ENCODE results near the gene FOXA3. TPM values are rescaled to one million over a fixed set of nuclear protein-coding genes. Genes with fewer than 3 reads are reported as not detected.
A peak's percentile ranks its signal among the peaks of the same experiment; 100 is the strongest.

FOXA3 gene
- total RNA-seq, 1 experiment from 2014 or later, result 15.3 TPM

DNA sequence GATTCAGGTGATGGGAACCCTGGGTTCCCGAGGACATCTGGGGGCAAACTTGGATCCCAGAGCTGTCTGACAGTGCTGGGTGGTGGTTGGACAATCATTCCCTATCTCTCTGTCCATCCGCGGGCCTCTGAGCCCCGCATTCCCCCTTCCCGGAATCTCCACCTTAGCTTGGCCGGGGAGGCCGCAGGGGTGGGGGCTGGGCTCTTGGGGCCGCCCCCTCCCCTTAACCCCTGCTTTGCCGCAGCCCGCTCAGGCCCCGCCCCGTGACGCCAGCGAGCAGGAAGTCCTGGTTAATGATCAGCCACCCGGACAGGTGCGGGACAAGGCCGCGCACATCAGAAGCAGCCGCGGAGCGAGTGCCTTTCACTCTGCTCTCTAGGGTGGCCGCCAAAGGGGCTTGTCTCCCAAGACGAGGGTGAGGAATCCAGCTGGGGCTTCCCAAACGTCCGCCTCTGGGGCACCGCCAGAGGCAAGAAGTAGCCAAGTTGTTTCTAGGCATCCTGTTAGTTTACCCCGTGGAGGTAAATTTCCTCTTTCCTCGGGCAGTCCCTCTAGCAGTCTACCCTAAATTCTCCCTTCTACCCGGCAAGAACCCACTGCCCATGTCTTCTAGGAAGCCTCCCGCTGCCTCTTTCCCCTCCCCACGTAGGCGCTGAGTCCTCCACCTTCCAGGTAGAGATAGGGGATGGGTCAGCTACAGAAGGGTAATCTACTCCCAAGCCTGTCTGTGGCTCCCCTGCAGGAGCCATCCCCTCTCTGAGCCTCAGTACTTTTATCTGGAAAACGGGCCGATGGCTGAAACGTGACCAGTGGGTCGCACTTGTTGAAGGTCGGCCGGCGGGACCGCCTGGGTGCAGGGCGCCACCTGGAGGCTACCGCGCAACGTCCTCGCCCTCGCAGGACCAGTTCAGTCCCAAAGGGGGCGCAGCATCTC lies 18.8 kb downstream of the FOXA3 start:
- TF ChIP-seq, protein P1, sequence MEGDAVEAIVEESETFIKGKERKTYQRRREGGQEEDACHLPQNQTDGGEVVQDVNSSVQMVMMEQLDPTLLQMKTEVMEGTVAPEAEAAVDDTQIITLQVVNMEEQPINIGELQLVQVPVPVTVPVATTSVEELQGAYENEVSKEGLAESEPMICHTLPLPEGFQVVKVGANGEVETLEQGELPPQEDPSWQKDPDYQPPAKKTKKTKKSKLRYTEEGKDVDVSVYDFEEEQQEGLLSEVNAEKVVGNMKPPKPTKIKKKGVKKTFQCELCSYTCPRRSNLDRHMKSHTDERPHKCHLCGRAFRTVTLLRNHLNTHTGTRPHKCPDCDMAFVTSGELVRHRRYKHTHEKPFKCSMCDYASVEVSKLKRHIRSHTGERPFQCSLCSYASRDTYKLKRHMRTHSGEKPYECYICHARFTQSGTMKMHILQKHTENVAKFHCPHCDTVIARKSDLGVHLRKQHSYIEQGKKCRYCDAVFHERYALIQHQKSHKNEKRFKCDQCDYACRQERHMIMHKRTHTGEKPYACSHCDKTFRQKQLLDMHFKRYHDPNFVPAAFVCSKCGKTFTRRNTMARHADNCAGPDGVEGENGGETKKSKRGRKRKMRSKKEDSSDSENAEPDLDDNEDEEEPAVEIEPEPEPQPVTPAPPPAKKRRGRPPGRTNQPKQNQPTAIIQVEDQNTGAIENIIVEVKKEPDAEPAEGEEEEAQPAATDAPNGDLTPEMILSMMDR (IDR thresholded peaks at IDR 0.05; ENCODE audit: insufficient read depth in 1 of 2, low read depth in 1 of 2, low read length in 1 of 2, severe bottlenecking in 1 of 2, unreplicated experiment in 1 of 2), result peak; percentile 99 to 100
- ChIA-PET POLR2A (interaction anchor here (0.6 to 2.4 kb wide), 8 partner anchors 13 to 421 kb away, joined by 3 to 84 read pairs (median 3); partner anchors contain the start of genes CCDC61, FOXA3, MYPOP and SYMPK), CTCF (interaction anchor here (0.6 to 4.3 kb wide), 14 partner anchors 9 to 1112 kb away, joined by 3 to 86 read pairs (median 3); partner anchors contain the start of genes CCDC61, FOXA3 and SYMPK)
- Mint-ChIP-seq H3K27me3 (ENCODE audit: insufficient read depth, unreplicated experiment) (no peaks in the 10 kb centered on the region), H3K9me3 (ENCODE audit: unreplicated experiment) (no peaks in the 10 kb centered on the region), H3K4me3 (ENCODE audit: unreplicated experiment) (peak overlapping the region; percentile 65), H3K36me3 (ENCODE audit: insufficient read depth, unreplicated experiment) (peaks cover 35% of the 10 kb centered on the region), H3K27ac (ENCODE audit: unreplicated experiment) (peak overlapping the region; percentile 60), H3K4me1 (ENCODE audit: low read depth, unreplicated experiment) (peaks cover 31% of the 10 kb centered on the region)
- DNase-seq, result peak; percentile 98 to 99
- H3K4me1 ChIP-seq, result peaks cover 30% of the 10 kb centered on the region
- TSS peak; percentile 72 for BruUV-seq (replicated peaks)
- H3K36me3 ChIP-seq (ENCODE audit: control insufficient read depth, insufficient read depth, low read length), result no peaks in the 10 kb centered on the region
- intact Hi-C loops (cut with micrococcal nuclease; ENCODE audit: unreplicated experiment), result loop anchor here (1.0 to 5.0 kb wide), 5 partner anchors 10 to 134 kb away; partner anchors contain the start of gene SYMPK
- peak overlapping the region; percentile 48 for H3K4me3 ChIP-seq (ENCODE audit: low read depth, low read length)
- no peaks in the 10 kb centered on the region for H3K27me3 ChIP-seq (replicated peaks; ENCODE audit: control insufficient read depth, insufficient read depth, low read length)
- no peaks in the 10 kb centered on the region for H3K9me3 ChIP-seq

- Histone ChIP-seq H3K27me3 (replicated peaks; ENCODE audit: control insufficient read depth, insufficient read depth, low read length) (no peaks in the 10 kb centered on the region), H3K4me1 (peaks cover 27% of the 10 kb centered on the region), H3K4me3 (ENCODE audit: low read depth, low read length) (no peak overlapping the region), H3K36me3 (ENCODE audit: control insufficient read depth, insufficient read depth, low read length) (no peaks in the 10 kb centered on the region), H3K9me3 (no peaks in the 10 kb centered on the region)
- peaks cover 25% of the 10 kb centered on the region for H3K4me1 Mint-ChIP-seq (ENCODE audit: low read depth, unreplicated experiment)
- TF ChIP-seq, protein P1 (IDR thresholded peaks at IDR 0.05; ENCODE audit: insufficient read depth in 1 of 2, low read depth in 1 of 2, low read length in 1 of 2, severe bottlenecking in 1 of 2, unreplicated experiment in 1 of 2), result no peak
- ChIA-PET POLR2A (no interaction called here), CTCF (no interaction called here)
- peak overlapping the region; percentile 60 for H3K27ac Mint-ChIP-seq (ENCODE audit: unreplicated experiment)
- no peaks in the 10 kb centered on the region for H3K9me3 Mint-ChIP-seq (ENCODE audit: unreplicated experiment)
- H3K4me3 Mint-ChIP-seq (ENCODE audit: unreplicated experiment), result peak overlapping the region; percentile 65
- BruUV-seq (replicated peaks), result no TSS peak
- intact Hi-C loops (cut with micrococcal nuclease; ENCODE audit: unreplicated experiment), result loop anchor here (1.0 to 5.0 kb wide), 3 partner anchors 66 to 134 kb away; no protein-coding TSS in a partner anchor
- H3K27me3 Mint-ChIP-seq (ENCODE audit: insufficient read depth, unreplicated experiment), result no peaks in the 10 kb centered on the region
- no peak for DNase-seq
- H3K36me3 Mint-ChIP-seq (ENCODE audit: insufficient read depth, unreplicated experiment), result peaks cover 35% of the 10 kb centered on the region
Observed at GRCh38 chr19:45883586-45883880, 19.4 kb downstream of the FOXA3 start.

DNA sequence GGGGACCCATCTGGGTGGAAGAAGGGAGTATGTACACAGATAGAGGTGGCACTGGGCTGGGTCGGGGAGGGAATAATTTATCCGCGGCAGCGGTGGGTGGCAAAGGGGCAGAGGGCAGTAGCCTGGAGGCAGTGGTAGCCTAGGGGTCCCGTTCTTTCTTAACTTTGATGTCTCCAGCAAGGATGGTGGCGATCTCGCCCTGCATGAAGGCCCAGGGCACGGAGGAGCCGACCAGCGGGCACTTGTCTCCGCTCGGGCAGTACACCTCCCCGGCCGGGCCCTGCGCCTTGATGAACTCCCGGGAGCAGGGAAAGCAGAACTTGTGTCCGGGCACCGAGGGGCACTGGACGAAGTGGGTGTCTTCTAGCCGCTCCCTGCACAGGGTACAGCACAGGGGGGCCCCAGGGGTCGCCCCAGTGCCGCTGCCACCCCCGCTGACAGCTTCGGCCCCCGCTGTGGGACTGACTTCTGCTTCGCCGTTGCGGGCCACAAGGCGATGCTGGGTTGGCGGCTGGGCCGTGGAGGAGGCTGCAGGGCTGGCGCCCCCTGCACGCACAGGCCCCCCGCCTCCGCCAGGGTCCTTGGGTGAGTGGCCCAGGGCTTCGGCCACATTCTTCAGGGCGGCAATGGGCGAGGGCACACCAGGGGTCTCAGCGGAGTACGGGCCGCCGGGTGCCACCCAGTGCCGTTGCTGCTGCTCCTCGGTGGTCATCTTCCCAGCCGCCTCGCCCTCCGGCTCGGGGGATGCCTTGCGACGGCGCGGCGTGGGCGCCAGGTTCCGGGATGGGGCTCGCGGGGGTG lies 20.0 kb downstream of the FOXA3 start:
- TF ChIP-seq, protein P1 (IDR thresholded peaks at IDR 0.05; ENCODE audit: insufficient read depth in 1 of 2, low read depth in 1 of 2, low read length in 1 of 2, severe bottlenecking in 1 of 2, unreplicated experiment in 1 of 2), result no peak
- no peaks in the 10 kb centered on the region for H3K36me3 ChIP-seq (ENCODE audit: control insufficient read depth, insufficient read depth, low read length)
- Mint-ChIP-seq H3K9me3 (ENCODE audit: unreplicated experiment) (no peaks in the 10 kb centered on the region), H3K4me1 (ENCODE audit: low read depth, unreplicated experiment) (peaks cover 21% of the 10 kb centered on the region), H3K27ac (ENCODE audit: unreplicated experiment) (peak overlapping the region; percentile 60), H3K36me3 (ENCODE audit: insufficient read depth, unreplicated experiment) (peaks cover 35% of the 10 kb centered on the region), H3K4me3 (ENCODE audit: unreplicated experiment) (peak overlapping the region; percentile 65), H3K27me3 (ENCODE audit: insufficient read depth, unreplicated experiment) (no peaks in the 10 kb centered on the region)
- H3K27me3 ChIP-seq (replicated peaks; ENCODE audit: control insufficient read depth, insufficient read depth, low read length), result no peaks in the 10 kb centered on the region
- intact Hi-C loops (cut with micrococcal nuclease; ENCODE audit: unreplicated experiment), result loop anchor here (1.0 to 5.0 kb wide), 3 partner anchors 67 to 133 kb away; no protein-coding TSS in a partner anchor
- no peak for DNase-seq
- BruUV-seq (replicated peaks), result no TSS peak
- ChIA-PET CTCF (interaction anchor here (2.6 kb wide), 2 partner anchors 20 to 67 kb away, joined by 12 to 20 read pairs; partner anchors contain the start of gene FOXA3), POLR2A (no interaction called here)
- no peak overlapping the region; the same call in 1 of the 2 replicates for H3K4me3 ChIP-seq (ENCODE audit: low read depth, low read length)
- peaks cover 25% of the 10 kb centered on the region for H3K4me1 ChIP-seq
- H3K9me3 ChIP-seq, result no peaks in the 10 kb centered on the region
